ENCODE measurements around the gene CERS5. TPM values are rescaled to one million over a fixed set of nuclear protein-coding genes. Genes with fewer than 3 reads are reported as not detected.

Gene CERS5
- total RNA-seq, 4 donors from 2014 or later = 29.4 to 45.1 (median 38.9) TPM

DNA sequence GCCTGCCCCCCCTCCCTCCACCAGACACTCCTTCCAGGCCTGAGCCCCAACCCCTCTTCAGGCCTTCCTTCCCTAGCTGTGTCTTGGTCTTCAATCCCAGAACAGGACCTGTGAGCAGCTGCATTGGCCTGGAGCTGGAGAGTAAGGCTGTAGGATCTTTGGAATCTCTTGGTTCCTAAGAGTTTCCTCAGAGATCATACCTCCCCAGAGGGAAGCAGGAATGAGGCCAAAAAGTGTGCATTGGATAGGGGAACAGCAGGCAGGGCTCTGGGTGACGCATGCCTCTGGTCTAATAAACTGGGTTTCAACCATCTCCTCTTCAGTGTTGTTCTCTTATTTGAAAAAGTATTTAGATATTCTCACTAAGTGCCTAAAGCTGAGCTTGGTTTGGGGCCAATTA is 83.9 kb downstream of the CERS5 start:
- no peak overlapping the region for H3K4me3 ChIP-seq
- no peaks in the 10 kb centered on the region for H3K9me3 ChIP-seq
- peaks cover 25% of the 10 kb centered on the region for H3K4me1 ChIP-seq
- 79% methylated on average over 1 of the region's 1 CpG for WGBS
- DNase-seq (ENCODE audit: low spot score in 2 of 2) = no peak
- peaks cover 13% of the 10 kb centered on the region for H3K36me3 ChIP-seq
- H3K27me3 ChIP-seq = no peaks in the 10 kb centered on the region
- TF ChIP-seq EP300 (IDR thresholded peaks at IDR 0.05) = no peak
- no peak for TF ChIP-seq CTCF (IDR thresholded peaks at IDR 0.05)
- TF ChIP-seq POLR2A (IDR thresholded peaks at IDR 0.05) = no peak
- no peak for TF ChIP-seq POLR2AphosphoS5 (IDR thresholded peaks at IDR 0.05)
- H3K27ac ChIP-seq = no peak overlapping the region

- Histone ChIP-seq H3K36me3 (peaks cover 11% of the 10 kb centered on the region), H3K4me3 (no peak overlapping the region), H3K27ac (no peak overlapping the region), H3K27me3 (no peaks in the 10 kb centered on the region), H3K9me3 (no peaks in the 10 kb centered on the region), H3K4me1 (peaks cover 25% of the 10 kb centered on the region)
- DNase-seq (ENCODE audit: low spot score in 2 of 2) = no peak
- WGBS = 82% methylated on average over 7 of the region's 7 CpGs
- TF ChIP-seq POLR2AphosphoS5 (IDR thresholded peaks at IDR 0.05) (no peak), POLR2A (IDR thresholded peaks at IDR 0.05) (no peak), EP300 (IDR thresholded peaks at IDR 0.05) (no peak), CTCF (IDR thresholded peaks at IDR 0.05) (no peak)
Observed at GRCh38 chr12:50082644-50083043, 84.5 kb downstream of the CERS5 start.

DNA sequence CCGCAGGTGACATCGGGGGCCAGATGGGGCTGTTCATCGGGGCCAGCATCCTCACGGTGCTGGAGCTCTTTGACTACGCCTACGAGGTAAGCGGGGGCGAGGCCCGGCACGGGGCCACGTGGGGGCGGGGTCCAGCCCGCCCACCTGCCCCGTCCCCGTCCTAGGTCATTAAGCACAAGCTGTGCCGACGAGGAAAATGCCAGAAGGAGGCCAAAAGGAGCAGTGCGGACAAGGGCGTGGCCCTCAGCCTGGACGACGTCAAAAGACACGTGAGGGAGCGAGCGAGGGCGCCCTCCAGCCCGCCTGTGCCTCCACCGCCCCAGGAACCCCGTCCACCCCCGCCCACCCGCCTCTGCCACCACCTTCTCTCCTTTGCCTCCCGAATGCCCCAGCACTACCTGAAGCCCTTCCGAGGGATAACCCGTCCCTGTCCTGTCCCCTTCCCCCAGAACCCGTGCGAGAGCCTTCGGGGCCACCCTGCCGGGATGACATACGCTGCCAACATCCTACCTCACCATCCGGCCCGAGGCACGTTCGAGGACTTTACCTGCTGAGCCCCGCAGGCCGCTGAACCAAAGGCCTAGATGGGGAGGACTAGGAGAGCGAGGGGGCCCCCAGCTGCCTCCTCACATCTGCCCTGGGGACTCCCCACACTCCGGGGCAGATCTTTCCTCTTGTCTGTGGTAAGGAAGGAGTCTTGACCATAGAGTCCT is 85.9 kb downstream of the CERS5 start:
- TF ChIP-seq EP300 (IDR thresholded peaks at IDR 0.05) (no peak), POLR2AphosphoS5 (IDR thresholded peaks at IDR 0.05) (no peak), POLR2A (IDR thresholded peaks at IDR 0.05) (no peak), CTCF (IDR thresholded peaks at IDR 0.05) (no peak)
- no peak for DNase-seq (ENCODE audit: low spot score in 2 of 2)
- Histone ChIP-seq H3K4me3 (peak overlapping the region; percentile 13), H3K27ac (no peak overlapping the region), H3K9me3 (no peaks in the 10 kb centered on the region), H3K27me3 (no peaks in the 10 kb centered on the region), H3K36me3 (no peaks in the 10 kb centered on the region), H3K4me1 (peaks cover 22% of the 10 kb centered on the region)
- 55% methylated on average over 21 of the region's 46 CpGs for WGBS

DNA sequence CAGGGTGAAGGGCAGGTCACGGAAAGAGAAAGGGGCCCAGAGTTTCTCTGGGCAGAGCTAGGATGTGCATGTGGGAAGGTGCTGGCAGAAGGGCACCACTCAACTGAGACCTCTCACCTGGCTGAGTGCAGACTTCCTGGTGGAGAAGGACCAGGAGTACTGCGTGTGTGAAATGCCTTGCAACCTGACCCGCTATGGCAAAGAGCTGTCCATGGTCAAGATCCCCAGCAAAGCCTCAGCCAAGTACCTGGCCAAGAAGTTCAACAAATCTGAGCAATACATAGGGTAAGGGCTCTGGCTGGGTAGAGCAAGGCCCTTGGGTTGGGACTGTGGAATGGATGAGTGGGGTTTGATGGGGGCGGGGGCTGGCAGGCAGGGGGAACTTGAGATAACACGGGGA is 87.4 kb downstream of the CERS5 start:
- Histone ChIP-seq H3K4me3 (no peak overlapping the region), H3K36me3 (no peaks in the 10 kb centered on the region), H3K9me3 (no peaks in the 10 kb centered on the region), H3K27me3 (no peaks in the 10 kb centered on the region), H3K4me1 (peaks cover 20% of the 10 kb centered on the region), H3K27ac (no peak overlapping the region)
- TF ChIP-seq POLR2AphosphoS5 (IDR thresholded peaks at IDR 0.05) = no peak
- TF ChIP-seq POLR2A (IDR thresholded peaks at IDR 0.05) = no peak
- TF ChIP-seq EP300 (IDR thresholded peaks at IDR 0.05) = no peak
- no peak for TF ChIP-seq CTCF (IDR thresholded peaks at IDR 0.05)
- WGBS = 95% methylated on average over 5 of the region's 5 CpGs
- no peak for DNase-seq (ENCODE audit: low spot score in 2 of 2)

Other genes starting within 250 kb of the CERS5 start
- gene AQP2, start 216.6 kb downstream of the CERS5 start, total RNA-seq = under 1 TPM in 1 of 4 donors, not detected in 3; 0.15 TPM
- gene AQP5, start 205.5 kb downstream of the CERS5 start, total RNA-seq = 100 to 1,000 TPM; 128 to 258 (median 196) TPM
- gene AQP6, start 194.4 kb downstream of the CERS5 start, total RNA-seq = not detected
- gene RACGAP1, start 141.9 kb downstream of the CERS5 start, total RNA-seq = 10 to 100 TPM; 13.8 to 20.4 (median 16.2) TPM
- 1 to 10 TPM in 3 of 4 donors, under 1 TPM in 1; 0.59 to 2.2 (median 1.5) TPM for gene ASIC1, start 109.8 kb downstream of the CERS5 start, total RNA-seq
- gene SMARCD1, start 82.0 kb downstream of the CERS5 start, total RNA-seq = 10 to 100 TPM; 62.8 to 86.5 (median 69.7) TPM
- gene GPD1, start 63.4 kb downstream of the CERS5 start, total RNA-seq = 10 to 100 TPM; 49.5 to 74.5 (median 61.8) TPM
- 10 to 100 TPM; 29.4 to 45.5 (median 34.6) TPM for gene COX14, start 55.1 kb downstream of the CERS5 start, total RNA-seq
- gene LIMA1, start 116.2 kb upstream of the CERS5 start, total RNA-seq = 100 to 1,000 TPM in 1 of 4 donors, 10 to 100 TPM in 3; 66.6 to 105 (median 89.6) TPM
- gene FAM186A, start 229.2 kb upstream of the CERS5 start, total RNA-seq = not detected
- 10 to 100 TPM; 23.5 to 43.0 (median 26.9) TPM for gene LARP4, start 233.5 kb upstream of the CERS5 start, total RNA-seq